Fibroblast of the aortic adventitia (primary cell): ENCODE data around the gene CHDH. TPM values are rescaled to one million over a fixed set of nuclear protein-coding genes. Genes with fewer than 3 reads are reported as not detected.

ENCODE experiments used
- DNase-seq: peaks from one replicate; pipeline ENCODE4 v3.0.0-alpha.2; 2010; ENCODE audit warnings: low read depth
- H3K4me3 ChIP-seq: 2 replicates; pipeline ENCODE4 v1.5.1; 2011; ENCODE audit warnings: low read depth, mild to moderate bottlenecking, control low read depth, low read length, moderate library complexity
- CTCF ChIP-seq: IDR thresholded peaks from 2 replicates; pipeline ENCODE4 v1.5.1; 2011; ENCODE audit warnings: mild to moderate bottlenecking, low read length, control low read depth, inconsistent platforms; ENCODE audit not compliant: insufficient read depth
- total RNA-seq: library from RNA; depleted of rRNA; stranded (reverse); fragments of >200 nt; gene quantifications from 2 replicates; pipeline ENCODE4 v1.2.3, GENCODE V29; 2012; ENCODE audit warnings: low replicate concordance

CHDH gene
- total RNA-seq, 1 donor, result 1.3 TPM

- no peak for TF ChIP-seq CTCF
- DNase-seq, result no peak
- no peak overlapping the region for H3K4me3 ChIP-seq
Measured at GRCh38 chr3:53815067-53815466, 31.2 kb downstream of the CHDH start.

- no peak overlapping the region for H3K4me3 ChIP-seq
- DNase-seq, result no peak
- no peak for TF ChIP-seq CTCF
Measured at GRCh38 chr3:53813876-53814275, 32.3 kb downstream of the CHDH start.

GRCh38 chr3:53813229-53813628 lies 33.0 kb downstream of the CHDH start:
- DNase-seq, result no peak
- TF ChIP-seq CTCF, result no peak
- H3K4me3 ChIP-seq, result no peak overlapping the region

GRCh38 chr3:53812434-53812833 lies 33.8 kb downstream of the CHDH start:
- peak; percentile 17 for TF ChIP-seq CTCF
- H3K4me3 ChIP-seq, result no peak overlapping the region
- DNase-seq, result no peak

GRCh38 chr3:53811143-53811927 lies 34.9 kb downstream of the CHDH start:
- TF ChIP-seq CTCF, result no peak
- no peak overlapping the region for H3K4me3 ChIP-seq
- no peak for DNase-seq

GRCh38 chr3:53809764-53810400 lies 36.3 kb downstream of the CHDH start:
- H3K4me3 ChIP-seq, result no peak overlapping the region
- no peak for TF ChIP-seq CTCF
- no peak for DNase-seq
